Activated CD8-positive, alpha-beta memory T cell treated with anti-CD3 and anti-CD28 coated beads, Interleukin-2, amount 50 U/mL, for 24 hours (primary cell): ENCODE results near the gene SUPT20HL2.
"Not testable (repeated sequence)": the region's sequence is repeated elsewhere in the genome, so short reads cannot be mapped to it uniquely, and the experiment has no call there.

ENCODE experiments used
- DNase-seq: peaks from one replicate; pipeline ENCODE4 v3.0.0-alpha.2; 2020; ENCODE audit errors: extremely low read depth

SUPT20HL2 gene

GRCh38 chrX:24314019-24314635 is at the start of gene SUPT20HL2:
Gene SUPT20HL2, minus strand, starts transcription at chrX:24314069. Its CDS starts 754 bp downstream, at chrX:24313315.
- DNase-seq: no peak

DNA sequence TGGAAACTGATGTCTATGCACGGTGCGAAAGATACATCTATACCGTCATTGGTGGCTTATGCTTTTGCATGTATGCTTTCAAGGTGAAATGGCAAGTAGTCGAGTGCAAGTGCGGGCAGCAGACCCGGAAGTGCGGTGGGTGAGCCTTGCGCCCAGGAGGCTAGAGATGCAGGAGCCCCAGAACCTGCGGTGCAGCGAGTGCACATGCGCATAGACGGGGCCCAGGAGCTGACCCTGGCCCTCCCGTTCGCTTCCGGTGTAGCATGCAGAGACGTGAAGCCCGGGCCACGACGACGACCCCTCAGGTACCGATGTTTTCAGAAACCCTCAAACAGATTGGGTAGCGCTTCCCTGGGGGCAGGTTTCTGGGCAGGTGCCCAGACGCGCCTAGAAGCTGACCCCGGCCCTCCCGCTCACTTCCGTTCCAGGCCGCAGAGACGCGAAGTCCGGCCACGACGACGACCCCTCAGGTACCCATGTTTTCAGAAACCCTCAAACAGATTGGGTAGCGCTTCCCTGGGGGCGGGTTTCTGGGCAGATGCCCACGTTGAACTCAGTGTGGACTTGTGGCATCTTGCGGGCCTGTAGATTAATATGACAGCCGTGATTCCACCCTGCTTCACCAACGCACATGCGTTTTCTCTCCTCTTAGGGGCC is 48.3 kb upstream of the SUPT20HL2 start:
- DNase-seq: not testable (repeated sequence)

DNA sequence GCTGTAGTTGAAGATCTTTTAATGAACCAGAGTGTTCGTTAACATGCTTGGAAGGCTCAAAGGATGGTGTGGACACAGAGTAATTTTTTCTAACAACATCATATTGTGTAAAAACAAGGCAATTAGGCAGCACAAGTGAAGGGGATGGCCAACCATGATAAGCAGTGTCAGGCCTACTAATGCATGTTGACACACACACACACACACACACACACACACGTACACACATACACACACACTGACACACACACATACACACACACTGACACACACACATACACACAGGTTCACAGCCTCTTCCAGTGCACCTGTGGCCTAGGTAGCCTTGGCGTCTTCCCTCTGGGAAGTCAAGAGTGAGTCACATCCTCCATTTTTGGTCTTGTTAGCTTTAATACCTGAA is 46.4 kb upstream of the SUPT20HL2 start, which contains the start of gene SUPT20HL1:
SUPT20HL1 (plus strand) TSS at position 368 of the 400 bp plus-strand sequence. CDS start 2,122 bp downstream, outside the sequence.
- no peak for DNase-seq

GRCh38 chrX:24357106-24357505 is 43.2 kb upstream of the SUPT20HL2 start:
- DNase-seq: no peak

DNA sequence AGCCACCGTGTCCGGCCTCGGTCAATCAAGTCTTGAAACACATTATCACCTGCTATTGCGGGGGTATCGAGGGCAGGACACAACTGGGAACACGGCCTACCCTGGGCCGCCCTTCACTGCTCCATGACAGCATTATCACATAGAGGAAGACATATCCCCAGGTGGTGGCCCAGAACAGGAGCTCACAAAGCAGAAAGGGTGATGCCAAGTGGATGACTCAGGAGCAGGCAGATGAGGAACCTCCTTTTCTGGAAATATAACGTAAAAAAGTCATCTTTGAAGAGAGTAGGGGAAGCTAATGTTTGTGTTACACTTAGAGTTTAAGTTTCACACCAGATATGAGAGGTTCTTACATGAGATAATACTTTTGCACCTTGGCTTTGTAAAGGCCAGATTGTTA is 41.2 kb upstream of the SUPT20HL2 start:
- no peak for DNase-seq

DNA sequence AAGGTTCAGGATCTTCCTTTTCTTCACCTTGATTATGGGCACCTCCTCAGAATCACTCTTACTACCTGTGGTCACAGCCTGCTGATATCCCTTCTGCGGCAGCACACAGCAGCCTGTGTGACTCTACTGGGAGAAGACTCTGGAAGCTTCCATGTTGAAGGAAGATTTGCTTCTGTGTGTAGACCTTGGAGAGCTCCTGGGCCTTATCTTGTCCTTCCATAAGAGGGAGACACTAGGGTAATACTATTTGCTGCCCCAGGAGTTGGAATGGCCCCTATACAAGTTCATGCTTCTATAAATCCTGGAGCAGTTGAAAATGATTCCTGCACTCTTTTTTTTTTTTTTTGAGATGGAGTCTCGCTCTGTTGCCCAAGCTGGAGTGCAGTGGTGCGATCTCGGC is 36.3 kb upstream of the SUPT20HL2 start:
- DNase-seq: no peak

- no peak for DNase-seq
Measured at GRCh38 chrX:24347881-24348280, 34.0 kb upstream of the SUPT20HL2 start.

GRCh38 chrX:24343719-24344118 is 29.9 kb upstream of the SUPT20HL2 start:
- no peak for DNase-seq

DNA sequence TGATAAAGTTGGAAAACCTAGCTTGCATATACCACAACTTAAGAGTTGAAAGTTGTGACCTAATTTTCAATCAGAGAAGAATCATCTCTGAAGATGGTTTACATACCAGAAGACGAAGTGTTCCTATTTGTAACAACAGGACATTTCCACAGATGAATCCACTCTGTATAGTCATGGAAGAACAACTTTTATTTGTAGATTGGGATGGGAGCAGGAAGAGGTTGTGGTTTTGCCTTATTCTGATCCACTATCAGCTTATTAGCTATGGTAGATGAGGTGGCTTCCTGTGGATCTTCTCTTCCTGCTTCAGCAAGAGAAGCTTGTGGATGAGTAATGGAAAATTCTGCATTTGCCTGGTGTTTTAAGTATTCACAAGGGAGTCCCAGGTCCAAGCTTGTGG is 27.9 kb upstream of the SUPT20HL2 start:
- DNase-seq: no peak

DNA sequence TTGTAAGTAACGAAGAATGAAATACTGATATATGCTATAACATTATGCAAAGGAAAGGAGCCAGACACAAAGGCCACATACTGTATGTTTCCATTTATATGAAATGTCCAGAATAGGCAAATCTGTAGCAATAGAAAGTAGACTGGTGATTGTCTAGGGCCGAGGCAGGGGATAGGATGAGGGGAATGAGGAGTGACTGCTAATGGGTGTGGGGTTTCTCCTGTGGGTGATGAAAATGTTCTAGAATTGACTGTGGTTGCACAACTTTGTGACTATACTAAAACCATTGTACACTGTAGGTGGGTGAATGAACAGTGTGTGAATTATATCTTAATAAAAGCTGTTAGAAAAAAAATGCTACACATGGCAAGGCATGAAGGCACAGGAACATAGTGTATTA is 26.6 kb upstream of the SUPT20HL2 start:
- DNase-seq: no peak

DNA sequence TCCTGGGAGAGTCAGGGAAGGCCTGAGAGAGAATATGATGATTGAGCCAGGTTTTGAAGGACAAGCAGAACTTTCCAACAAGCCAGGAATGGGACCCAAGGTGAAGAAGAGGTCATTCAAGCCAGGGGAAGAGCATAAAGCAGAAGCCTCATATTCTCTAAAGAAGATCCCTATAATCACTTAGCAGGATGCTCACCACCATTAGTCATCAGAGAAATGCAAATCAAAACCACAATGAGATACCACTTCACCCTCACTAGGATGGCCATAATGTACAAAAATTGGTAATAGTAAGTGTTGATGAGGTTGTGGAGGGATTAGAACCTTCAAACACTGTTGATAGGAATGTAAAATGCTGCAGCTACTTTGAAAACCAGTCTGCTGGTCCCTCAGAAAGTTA is 26.0 kb upstream of the SUPT20HL2 start:
- DNase-seq: no peak

- DNase-seq: no peak
Measured at GRCh38 chrX:24335871-24336270, 22.0 kb upstream of the SUPT20HL2 start.

GRCh38 chrX:24334461-24334860 is 20.6 kb upstream of the SUPT20HL2 start:
- DNase-seq: no peak

DNA sequence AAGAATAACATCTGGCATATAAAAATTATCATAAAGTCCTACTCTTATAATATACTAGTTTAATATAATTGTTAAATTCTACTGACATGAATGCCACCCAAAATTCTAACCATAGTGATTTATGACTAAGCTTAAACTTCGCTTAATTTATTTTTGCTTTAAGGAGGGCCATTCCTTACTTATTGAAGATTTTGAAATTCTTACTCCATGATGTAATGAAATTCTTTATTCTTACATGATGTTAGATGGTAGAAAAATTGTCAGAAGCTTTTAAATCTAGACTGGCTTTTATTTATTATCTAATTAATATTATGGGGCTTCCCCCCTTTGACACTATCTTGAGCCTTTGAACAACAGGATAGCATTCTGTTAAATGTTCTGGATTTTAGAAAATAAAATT is 19.5 kb upstream of the SUPT20HL2 start:
- no peak for DNase-seq

- no peak for DNase-seq
Measured at GRCh38 chrX:24332878-24333277, 19.0 kb upstream of the SUPT20HL2 start.

- DNase-seq: no peak
Measured at GRCh38 chrX:24325231-24325630, 11.4 kb upstream of the SUPT20HL2 start.

- no peak for DNase-seq
Measured at GRCh38 chrX:24321741-24322395, 8.0 kb upstream of the SUPT20HL2 start.

- DNase-seq: no peak
Measured at GRCh38 chrX:24317567-24317966, 3.7 kb upstream of the SUPT20HL2 start.

- DNase-seq: no peak
Measured at GRCh38 chrX:24316111-24316510, 2.2 kb upstream of the SUPT20HL2 start.

DNA sequence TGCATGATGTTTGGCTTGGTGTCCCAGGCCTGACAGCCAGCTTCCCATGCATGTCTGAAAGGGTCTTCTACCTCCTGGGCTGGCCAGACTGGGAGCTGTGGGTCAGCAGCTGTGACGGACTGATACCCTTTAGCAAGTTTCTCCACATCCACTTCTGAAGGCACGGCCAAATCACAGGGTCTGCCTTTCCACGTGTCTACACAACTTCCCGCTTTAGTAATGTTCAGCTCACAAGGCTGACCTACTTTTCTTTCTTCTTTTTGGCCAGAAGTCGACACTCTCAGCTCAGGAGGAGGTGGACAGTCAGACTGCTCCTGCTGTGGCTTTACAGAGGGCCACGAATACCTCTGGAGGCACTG is 1.6 kb downstream of the SUPT20HL2 start:
- DNase-seq: not testable (repeated sequence)

DNA sequence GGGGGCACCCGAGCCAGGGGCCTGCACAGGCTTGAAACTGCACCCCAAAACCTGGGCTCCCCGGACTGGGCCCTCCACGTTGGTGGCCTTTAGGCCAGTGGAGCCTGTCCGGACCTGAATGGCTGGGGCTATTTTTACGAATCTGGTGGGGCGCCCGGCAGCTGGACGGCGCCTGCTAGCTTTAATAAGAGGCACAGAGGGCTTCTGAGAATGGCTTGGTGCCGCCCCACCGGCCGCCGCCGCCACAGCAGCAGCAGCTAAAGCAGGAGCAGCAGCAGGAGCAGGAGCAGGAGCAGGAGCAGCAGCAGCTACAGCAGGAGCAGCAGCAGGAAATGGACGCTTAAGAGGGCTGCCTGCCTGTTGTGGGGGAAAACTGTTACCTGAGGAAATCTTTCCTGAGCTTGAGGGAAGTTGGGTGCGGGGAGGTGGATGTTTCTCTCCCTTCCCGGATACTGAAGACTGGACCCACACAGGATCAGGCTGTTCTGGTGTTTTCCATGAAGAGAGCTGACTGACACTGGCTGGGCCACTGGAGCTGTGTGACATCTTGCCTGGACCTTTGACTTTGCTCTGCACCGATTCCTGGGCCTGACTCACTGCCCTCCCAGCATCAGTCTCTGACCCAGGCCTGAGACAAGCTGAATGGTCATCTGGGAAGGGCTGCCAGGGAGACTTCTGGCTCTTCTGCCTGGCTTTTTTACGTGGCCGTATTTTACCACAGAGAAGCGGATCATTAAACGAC is 2.2 kb downstream of the SUPT20HL2 start:
- not testable (repeated sequence) for DNase-seq

GRCh38 chrX:24310916-24311315 is 3.0 kb downstream of the SUPT20HL2 start:
- not testable (repeated sequence) for DNase-seq
